Mammary epithelial cell (primary cell): ENCODE data around the gene TPH2.

ENCODE experiments used
- CTCF ChIP-seq, 2 donors: IDR thresholded peaks in 1 of 2; conservative IDR thresholded peaks in 1 of 2; 2 replicates each; pipeline ENCODE4 v1.5.1; 2011 to 2012; ENCODE audit warnings: inconsistent platforms in 2 of 2, low read length in 2 of 2, mild to moderate bottlenecking in 2 of 2, control low read depth in 1 of 2, low read depth in 1 of 2; ENCODE audit not compliant: insufficient read depth in 1 of 2; ENCODE audit errors: extremely low read depth in 1 of 2
- EZH2 ChIP-seq: IDR thresholded peaks from 2 replicates; pipeline ENCODE4 v1.6.1; 2012; ENCODE audit warnings: low read length, inconsistent platforms, borderline replicate concordance

- TF ChIP-seq CTCF (conservative IDR thresholded peaks at IDR 0.05 in 1 of 2, IDR thresholded peaks at IDR 0.05 in 1 of 2; ENCODE audit: extremely low read depth in 1 of 2, insufficient read depth in 1 of 2, low read depth in 1 of 2, low read length in 2 of 2) (no peak), EZH2 (no peak)
Measured at GRCh38 chr12:71973687-71974086, 35.0 kb downstream of the TPH2 start.
